Breast epithelium (tissue), 4 donors: ENCODE results near the gene CFAP100. TPM values are rescaled to one million over a fixed set of nuclear protein-coding genes. Genes with fewer than 3 reads are reported as not detected.

Source experiments
- DNase-seq, 2 donors: peaks; one replicate each; pipeline ENCODE4 v3.0.0-alpha.2; 2019; ENCODE audit warnings: low spot score in 2 of 2
- H3K27ac ChIP-seq, 2 donors: fragments of 200-600 bp; sonication (generic) in 1 of 2; one replicate each; pipeline ENCODE4 v1.5.1; 2016 to 2019; ENCODE audit warnings: mild to moderate bottlenecking in 1 of 2
- H3K27me3 ChIP-seq, 2 donors: fragments of 200-600 bp; sonication (generic) in 1 of 2; one replicate each; pipeline versions ENCODE4 v1.5.1 to v1.6.0; 2017 to 2019; ENCODE audit warnings: control low read depth in 1 of 2, mild to moderate bottlenecking in 1 of 2
- H3K36me3 ChIP-seq: fragments of 200-600 bp; one replicate; pipeline ENCODE4 v1.5.1; 2019
- H3K4me1 ChIP-seq, 2 donors: fragments of 200-600 bp; sonication (generic); one replicate each; pipeline ENCODE4 v1.5.1; 2016 to 2019; ENCODE audit warnings: control low read depth in 1 of 2
- H3K4me3 ChIP-seq, 3 donors: fragments of 200-600 bp; sonication (generic); 1 replicate in 2 of 3; 2 replicates in 1 of 3; pipeline ENCODE4 v1.5.1; 2016 to 2019; ENCODE audit warnings: mild to moderate bottlenecking in 3 of 3, moderate library complexity in 2 of 3
- H3K9me3 ChIP-seq, 2 donors: fragments of 200-600 bp; sonication (generic) in 1 of 2; one replicate each; pipeline ENCODE4 v1.5.1; 2016 to 2019; ENCODE audit warnings: control low read depth in 1 of 2
- CTCF ChIP-seq, 3 donors: fragments of 450-650 bp; IDR thresholded peaks; one replicate each; pipeline ENCODE4 v1.5.1; 2016 to 2017; ENCODE audit warnings: antibody characterized with exemption in 3 of 3, mild to moderate bottlenecking in 3 of 3, moderate library complexity in 3 of 3
- POLR2A ChIP-seq: fragments of 450-650 bp; IDR thresholded peaks from one replicate; pipeline ENCODE4 v1.6.1; 2016; ENCODE audit warnings: antibody characterized with exemption, mild to moderate bottlenecking, moderate library complexity
- POLR2AphosphoS5 ChIP-seq, 3 donors: sonication (generic); formaldehyde crosslinking; IDR thresholded peaks; one replicate each; pipeline ENCODE4 v1.6.1; 2017; ENCODE audit warnings: antibody characterized with exemption in 3 of 3
- intact Hi-C: fragments of 100-400 bp; cut with DNase I; formaldehyde crosslinking; loops from one replicate; pipeline ENCODE4 v1.15.1; 2023; ENCODE audit warnings: low total_unique reads
- total RNA-seq, 3 donors: library from RNA; depleted of rRNA; stranded (reverse); fragments of >200 nt; gene quantifications; one replicate each; pipeline ENCODE4 v1.1.0, GENCODE V29; 2016

The CFAP100 gene
- total RNA-seq, 3 donors from 2014 or later, result not detected

- Histone ChIP-seq H3K27me3 (no peaks in the 10 kb centered on the region), H3K4me1 (no peaks in the 10 kb centered on the region), H3K27ac (no peak overlapping the region), H3K4me3 (no peak overlapping the region), H3K9me3 (no peaks in the 10 kb centered on the region), H3K36me3 (peaks cover 7% of the 10 kb centered on the region)
- TF ChIP-seq POLR2AphosphoS5 (IDR thresholded peaks at IDR 0.05) (no peak), POLR2A (no peak), CTCF (IDR thresholded peaks at IDR 0.05) (no peak)
- intact Hi-C loops, result no loop called here
- DNase-seq, result no peak
Observed at GRCh38 chr3:126447456-126448106, 52.9 kb downstream of the CFAP100 start.

GRCh38 chr3:126448136-126448892, 53.6 kb downstream of the CFAP100 start:
- Histone ChIP-seq H3K4me1 (no peaks in the 10 kb centered on the region), H3K9me3 (no peaks in the 10 kb centered on the region), H3K4me3 (no peak overlapping the region), H3K27ac (no peak overlapping the region), H3K36me3 (peaks cover 7% of the 10 kb centered on the region), H3K27me3 (no peaks in the 10 kb centered on the region)
- intact Hi-C loops, result no loop called here
- no peak for DNase-seq
- TF ChIP-seq POLR2AphosphoS5 (IDR thresholded peaks at IDR 0.05) (no peak), CTCF (IDR thresholded peaks at IDR 0.05) (no peak)

- Histone ChIP-seq H3K9me3 (no peaks in the 10 kb centered on the region), H3K4me1 (no peaks in the 10 kb centered on the region), H3K36me3 (peaks cover 8% of the 10 kb centered on the region), H3K27me3 (no peaks in the 10 kb centered on the region), H3K4me3 (no peak overlapping the region), H3K27ac (no peak overlapping the region)
- intact Hi-C loops, result no loop called here
- no peak for DNase-seq
- no peak for TF ChIP-seq CTCF (IDR thresholded peaks at IDR 0.05)
- no peak for TF ChIP-seq POLR2A
Observed at GRCh38 chr3:126448893-126449180, 54.1 kb downstream of the CFAP100 start.

GRCh38 chr3:126449621-126450051, 54.9 kb downstream of the CFAP100 start:
- peaks cover 10% of the 10 kb centered on the region for H3K36me3 ChIP-seq

More at GRCh38 chr3:126449621-126450051, 54.9 kb downstream of the CFAP100 start:
- DNase-seq, result no peak
- TF ChIP-seq POLR2A (no peak), CTCF (IDR thresholded peaks at IDR 0.05) (no peak), POLR2AphosphoS5 (IDR thresholded peaks at IDR 0.05) (no peak)
- no peaks in the 10 kb centered on the region for H3K4me1 ChIP-seq
- H3K9me3 ChIP-seq, result no peaks in the 10 kb centered on the region
- H3K4me3 ChIP-seq, result no peak overlapping the region
- intact Hi-C loops, result no loop called here
- H3K27ac ChIP-seq, result no peak overlapping the region
- H3K27me3 ChIP-seq, result no peaks in the 10 kb centered on the region
